Activated naive CD4-positive, alpha-beta T cell treated with anti-CD3 and anti-CD28 coated beads, Interleukin-2, amount 50 U/mL, for 72 hours (primary cell): ENCODE results near the gene SLC30A10. TPM values are rescaled to one million over a fixed set of nuclear protein-coding genes. Genes with fewer than 3 reads are reported as not detected.
"Not testable (repeated sequence)": the region's sequence is repeated elsewhere in the genome, so short reads cannot be mapped to it uniquely, and the experiment has no call there.

Source experiments
- ATAC-seq, 2 donors: fragments of 150-1000 bp; cut with Tn5 transposase; 2 replicates each; pipeline ENCODE4 v1.10.0; 2021; ENCODE audit warnings: mild to moderate bottlenecking in 2 of 2, moderate library complexity in 2 of 2
- DNase-seq, 2 donors: peaks; one replicate each; pipeline ENCODE4 v3.0.0; 2021 to 2022; ENCODE audit warnings: low spot score in 2 of 2
- H3K27ac Mint-ChIP-seq, 2 donors: one replicate each; pipeline ENCODE4 v1.8.0; 2022; ENCODE audit warnings: mild to moderate bottlenecking in 2 of 2, mixed read lengths in 2 of 2
- H3K36me3 Mint-ChIP-seq, 2 donors: one replicate each; pipeline ENCODE4 v1.8.0; 2022; ENCODE audit warnings: mixed read lengths in 2 of 2
- H3K9me3 Mint-ChIP-seq, 2 donors: one replicate each; pipeline ENCODE4 v1.8.0; 2022; ENCODE audit warnings: mixed read lengths in 2 of 2
- total RNA-seq, 2 donors: library from RNA; stranded (reverse); gene quantifications; one replicate each; pipeline ENCODE4 v1.2.3, GENCODE V29; 2022

SLC30A10 gene
- total RNA-seq, result not detected

DNA sequence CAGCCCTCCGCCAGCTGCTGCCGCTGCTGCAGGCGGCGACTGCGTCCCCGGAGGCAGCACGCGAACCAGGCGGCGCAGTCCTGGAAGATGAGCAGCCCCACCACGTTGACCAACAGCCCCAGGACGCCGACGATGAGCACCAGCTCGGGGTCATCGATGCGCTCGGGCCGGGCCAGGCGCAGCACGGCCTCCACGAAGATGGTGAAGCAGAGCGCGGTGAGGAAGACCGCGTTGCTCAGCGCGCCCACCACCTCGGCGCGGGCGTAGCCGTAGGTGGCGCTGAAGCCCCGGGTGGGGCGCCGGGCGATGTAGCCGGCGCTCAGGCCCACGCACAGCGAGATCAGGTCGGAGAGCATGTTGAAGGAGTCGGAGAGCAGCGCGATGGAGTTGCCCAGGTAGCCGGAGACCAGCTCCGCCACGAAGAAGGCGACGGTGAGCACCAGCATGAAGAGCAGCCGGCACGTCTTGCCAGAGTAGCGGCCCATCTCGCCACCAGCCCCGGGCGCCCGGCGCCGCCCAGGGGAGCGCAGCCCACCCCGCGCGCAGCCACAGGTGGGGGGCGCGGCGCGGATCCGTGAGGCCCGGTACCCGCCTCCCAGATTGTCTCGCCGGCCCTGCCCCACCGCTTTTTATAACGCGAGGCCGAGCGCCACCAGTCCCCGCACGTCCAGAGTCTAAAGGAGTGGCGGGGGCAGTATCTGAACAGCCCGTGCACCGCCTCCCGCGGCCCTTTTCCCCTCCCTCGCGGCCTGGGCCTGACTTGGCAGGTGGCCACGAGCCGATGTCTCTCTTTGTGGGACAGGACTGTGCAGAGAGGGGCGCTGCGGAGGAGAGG, at the start of gene SLC30A10:
Gene SLC30A10, minus strand, starts transcription at position 602 of the 835 bp plus-strand sequence. Its CDS starts 117 bp downstream, at position 485.
- H3K27ac Mint-ChIP-seq, result no peak within 1 kb of the TSS
- DNase-seq, result peak in 1 of 2 donors; percentile 11
- peak in 1 of 2 donors; percentile 78 for ATAC-seq
- no peaks in the 10 kb centered on the region for H3K9me3 Mint-ChIP-seq
- H3K36me3 Mint-ChIP-seq, result peaks cover 7 to 8% of the 10 kb centered on the region in 2 donors

DNA sequence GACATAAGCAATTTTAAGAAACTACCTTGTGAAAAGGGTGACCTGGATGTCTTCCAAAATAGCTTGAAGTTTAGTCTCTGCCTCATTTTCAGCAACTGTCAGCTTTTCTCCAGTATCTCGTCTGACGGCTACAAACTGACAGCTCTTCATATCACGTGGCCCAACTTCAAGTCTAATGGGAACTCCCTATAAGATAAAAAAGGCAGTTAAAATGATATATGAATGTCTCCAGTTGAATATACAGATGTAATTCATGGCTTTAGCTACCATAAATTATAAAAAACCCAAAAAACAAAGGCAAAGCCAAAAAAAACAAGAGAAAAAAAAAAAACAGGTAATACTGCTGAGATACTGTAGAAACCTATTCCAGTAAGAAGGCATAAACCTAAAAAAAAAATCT, 44.9 kb upstream of the SLC30A10 start:
- DNase-seq, result no peak
- no peak overlapping the region for H3K27ac Mint-ChIP-seq
- no peak for ATAC-seq
- no peaks in the 10 kb centered on the region for H3K9me3 Mint-ChIP-seq
- H3K36me3 Mint-ChIP-seq, result peaks cover 0 to 46% of the 10 kb centered on the region in 2 donors

DNA sequence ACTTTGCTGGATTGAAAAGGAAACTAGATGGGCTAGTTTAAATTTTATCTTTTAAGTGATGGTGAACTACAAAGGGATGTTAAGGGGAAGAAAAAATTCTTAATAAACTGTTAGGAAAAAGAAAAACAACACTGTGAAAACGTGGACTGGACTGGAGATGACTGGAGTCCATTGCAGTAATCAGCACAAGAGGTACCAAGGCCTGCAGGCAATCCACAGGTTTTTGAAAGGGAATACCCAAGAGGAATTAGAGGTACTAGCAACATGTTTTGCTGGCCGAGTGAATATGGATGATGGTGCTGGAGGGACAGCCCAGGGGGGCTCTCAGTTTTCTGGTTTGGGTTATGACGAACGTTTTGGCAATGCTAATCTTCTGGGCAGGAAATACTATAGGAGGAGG, 39.0 kb upstream of the SLC30A10 start:
- DNase-seq, result no peak
- no peak for ATAC-seq
- no peaks in the 10 kb centered on the region for H3K9me3 Mint-ChIP-seq
- H3K36me3 Mint-ChIP-seq, result peaks cover 9 to 30% of the 10 kb centered on the region in 2 donors
- H3K27ac Mint-ChIP-seq, result peak overlapping the region in 1 of 2 donors; percentile 3

DNA sequence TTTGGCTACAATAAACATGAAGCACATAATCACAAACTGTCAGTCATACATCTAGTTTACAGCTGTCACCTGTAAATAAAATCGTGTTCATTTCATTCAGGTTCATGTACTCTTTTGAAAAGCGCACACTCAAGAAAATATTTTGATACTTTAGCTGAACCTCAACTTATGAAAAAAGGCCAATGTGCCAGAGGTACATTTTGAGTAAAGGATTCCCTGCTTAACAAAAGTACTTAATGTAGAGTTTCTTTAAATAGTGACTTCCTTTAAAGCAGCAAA, 37.7 kb upstream of the SLC30A10 start:
- H3K27ac Mint-ChIP-seq, result no peak overlapping the region
- no peaks in the 10 kb centered on the region for H3K9me3 Mint-ChIP-seq
- DNase-seq (no peak), ATAC-seq (no peak)
- peaks cover 9 to 30% of the 10 kb centered on the region in 2 donors for H3K36me3 Mint-ChIP-seq

DNA sequence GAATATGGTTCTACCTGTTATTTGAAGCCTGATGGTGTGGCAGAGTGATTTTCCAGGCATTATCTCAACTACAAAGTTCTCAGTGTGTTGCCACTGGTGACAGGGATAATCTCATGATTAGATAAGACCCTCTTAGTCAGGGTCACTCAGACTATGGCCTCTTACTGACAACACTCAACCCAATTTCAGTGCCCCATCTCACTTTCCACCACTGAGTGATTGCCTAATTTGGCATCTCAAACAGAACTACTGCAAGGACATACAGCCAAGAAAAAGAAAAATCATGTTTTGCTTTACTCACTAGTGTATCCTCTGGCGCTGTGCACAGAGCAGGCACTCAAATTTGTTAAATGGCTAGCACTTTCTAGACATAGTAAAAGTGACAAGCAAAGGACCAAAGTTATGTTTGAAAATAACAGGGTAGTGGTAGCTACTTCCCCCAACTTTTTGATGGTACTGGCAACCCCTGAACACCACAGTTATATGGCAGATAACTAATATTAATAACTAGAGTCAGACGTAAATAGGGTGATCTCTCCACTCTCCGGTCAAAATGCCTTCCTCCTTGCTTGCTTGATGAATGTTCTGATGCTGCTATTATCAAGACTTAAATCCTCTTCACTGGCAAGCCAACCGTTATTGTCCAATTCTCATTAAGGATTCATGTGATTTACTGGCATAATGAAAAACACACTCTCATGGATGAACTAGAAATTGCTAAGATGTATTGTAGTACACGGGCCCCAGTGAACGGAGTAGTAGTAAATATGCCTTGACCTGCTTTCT, 37.1 kb upstream of the SLC30A10 start:
- H3K36me3 Mint-ChIP-seq, result peaks cover 9 to 26% of the 10 kb centered on the region in 2 donors
- no peak overlapping the region for H3K27ac Mint-ChIP-seq
- DNase-seq (no peak), ATAC-seq (no peak)
- no peaks in the 10 kb centered on the region for H3K9me3 Mint-ChIP-seq

DNA sequence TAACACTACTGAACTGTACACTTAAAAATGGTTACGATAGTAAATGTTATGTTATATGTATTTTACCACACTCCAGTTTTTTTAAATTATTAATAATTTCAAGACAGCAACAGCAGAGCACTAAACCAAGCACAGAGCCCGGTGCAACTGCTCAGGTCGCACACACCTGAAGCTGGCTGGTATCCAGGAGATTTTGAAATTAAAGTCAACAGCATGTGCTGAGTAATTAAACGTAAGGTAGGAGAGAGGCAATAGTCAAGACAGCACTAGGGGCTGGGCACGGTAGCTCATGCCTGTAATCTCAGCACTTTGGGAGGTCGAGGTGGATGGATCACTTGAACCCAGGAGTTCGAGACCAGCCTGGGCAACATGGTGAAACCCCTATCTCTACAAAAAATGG, 35.1 kb upstream of the SLC30A10 start:
- DNase-seq, result no peak
- Mint-ChIP-seq H3K27ac (no peak overlapping the region), H3K9me3 (no peaks in the 10 kb centered on the region), H3K36me3 (peaks cover 9 to 14% of the 10 kb centered on the region in 2 donors)
- ATAC-seq, result no peak

DNA sequence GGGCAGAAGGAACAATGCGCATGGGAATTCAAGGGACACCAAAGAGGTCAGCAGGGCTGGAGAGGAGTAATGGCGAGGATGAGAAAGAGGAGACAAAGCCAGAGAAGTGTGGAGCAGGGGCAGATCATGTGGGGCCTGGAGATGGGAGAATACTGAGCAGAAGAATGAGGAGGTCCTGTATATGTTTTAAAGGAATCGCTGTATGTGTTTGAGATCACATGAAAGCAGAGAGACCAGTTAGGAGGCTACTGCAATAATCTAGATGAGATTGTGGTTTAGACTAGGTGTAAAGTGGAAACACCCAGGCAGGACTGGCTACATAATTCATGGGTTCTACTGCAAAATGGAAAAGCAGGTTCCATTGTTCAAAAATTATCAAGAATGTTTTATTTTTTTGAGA, 33.3 kb upstream of the SLC30A10 start:
- no peaks in the 10 kb centered on the region for H3K9me3 Mint-ChIP-seq
- peak; percentile 56 to 69 for ATAC-seq
- H3K36me3 Mint-ChIP-seq, result no peaks in the 10 kb centered on the region
- DNase-seq, result no peak
- H3K27ac Mint-ChIP-seq, result no peak overlapping the region

DNA sequence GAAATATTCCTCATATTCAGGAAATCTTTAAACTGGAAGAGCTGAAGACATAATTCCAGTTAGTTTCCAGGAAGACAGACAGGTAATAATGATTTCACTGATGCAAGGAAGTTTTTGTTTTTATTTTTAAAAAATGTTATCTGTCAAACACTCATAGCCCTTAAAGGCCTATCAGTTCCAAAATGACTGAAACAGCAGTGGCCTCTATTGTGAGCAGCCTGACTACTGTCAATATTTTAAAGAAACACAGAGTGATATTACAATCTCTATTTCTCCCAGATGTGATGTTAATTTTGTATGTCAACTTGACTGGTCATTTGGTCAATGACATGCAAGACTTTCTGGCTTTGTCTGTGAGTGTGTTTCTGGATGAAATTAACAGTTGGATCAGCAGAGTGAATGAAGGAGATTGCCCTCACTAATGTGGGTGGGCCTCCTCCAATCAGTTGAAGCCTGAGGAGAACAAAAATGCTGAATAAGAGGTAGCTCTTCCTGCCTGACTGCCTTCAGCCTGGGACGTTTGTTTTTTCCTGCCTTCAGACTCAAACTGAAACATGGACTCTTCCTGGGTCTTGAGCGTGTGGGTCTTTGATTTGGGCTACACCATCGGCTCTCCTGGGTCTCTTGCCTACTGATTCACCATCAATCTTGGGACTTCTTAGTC, 31.3 kb upstream of the SLC30A10 start:
- DNase-seq (no peak), ATAC-seq (peak; percentile 49 to 57)
- H3K9me3 Mint-ChIP-seq, result no peaks in the 10 kb centered on the region
- H3K27ac Mint-ChIP-seq, result no peak overlapping the region
- H3K36me3 Mint-ChIP-seq, result no peaks in the 10 kb centered on the region

DNA sequence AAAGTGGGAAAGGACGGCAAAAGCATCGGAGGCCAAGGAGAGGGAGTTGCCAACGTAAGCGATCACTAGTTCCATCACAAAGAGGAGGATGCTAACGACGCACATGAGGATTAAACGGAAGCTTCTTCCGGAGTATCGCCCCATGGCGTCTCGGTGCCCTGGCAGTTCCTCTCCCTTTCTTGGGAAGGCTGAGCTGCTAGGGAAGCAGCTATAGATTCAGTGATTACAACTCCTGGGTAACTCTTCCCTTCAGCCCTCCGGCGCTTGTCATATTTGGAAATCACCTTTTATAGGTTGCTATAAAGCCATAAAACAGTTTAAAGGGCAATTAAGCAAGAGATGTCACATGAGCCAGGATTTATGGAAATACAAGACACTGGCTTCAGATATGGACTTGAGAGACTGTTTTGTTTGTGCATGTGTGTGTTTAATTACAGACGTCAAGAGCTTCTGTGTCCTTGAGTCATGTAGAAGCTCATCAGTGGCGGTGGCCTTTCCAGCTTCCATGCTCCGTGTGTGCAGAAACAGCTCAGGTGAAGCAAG, 30.6 kb upstream of the SLC30A10 start:
- Mint-ChIP-seq H3K36me3 (no peaks in the 10 kb centered on the region), H3K9me3 (no peaks in the 10 kb centered on the region), H3K27ac (no peak overlapping the region)
- DNase-seq, result no peak
- ATAC-seq, result peak; percentile 35 to 39

DNA sequence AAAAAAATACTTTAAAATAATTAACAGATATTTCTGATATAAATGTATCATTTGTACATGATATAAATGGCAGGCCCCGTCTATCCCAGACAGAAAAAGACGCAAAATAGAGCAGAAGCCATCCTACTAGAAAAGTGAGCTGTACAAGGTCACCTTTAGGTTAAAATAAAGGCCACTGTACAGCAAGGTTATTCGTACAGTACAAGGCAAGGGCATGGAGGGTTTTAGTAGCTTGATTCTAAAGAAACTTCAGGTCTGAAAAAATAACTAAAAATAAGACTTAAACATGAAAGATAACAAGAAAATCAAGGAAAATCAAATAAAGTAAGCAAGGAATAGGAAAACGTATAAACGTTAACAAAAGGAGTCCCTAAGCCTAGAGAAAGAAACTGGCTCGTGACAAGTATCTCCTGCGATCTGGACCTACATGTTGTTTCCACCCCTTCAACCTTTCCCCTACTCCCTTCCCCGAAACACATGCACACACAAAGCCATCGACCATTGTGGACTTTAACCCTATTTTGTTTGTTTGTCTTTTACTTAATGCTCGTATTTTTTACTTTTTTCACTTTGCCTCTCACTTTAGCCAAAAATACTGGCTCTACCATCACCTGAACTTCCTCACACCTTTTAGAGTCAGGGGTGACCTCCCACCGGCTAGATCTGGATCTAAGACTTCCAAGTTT, 26.5 kb upstream of the SLC30A10 start:
- no peak overlapping the region for H3K27ac Mint-ChIP-seq
- DNase-seq (no peak), ATAC-seq (no peak)
- no peaks in the 10 kb centered on the region for H3K9me3 Mint-ChIP-seq
- H3K36me3 Mint-ChIP-seq, result no peaks in the 10 kb centered on the region

DNA sequence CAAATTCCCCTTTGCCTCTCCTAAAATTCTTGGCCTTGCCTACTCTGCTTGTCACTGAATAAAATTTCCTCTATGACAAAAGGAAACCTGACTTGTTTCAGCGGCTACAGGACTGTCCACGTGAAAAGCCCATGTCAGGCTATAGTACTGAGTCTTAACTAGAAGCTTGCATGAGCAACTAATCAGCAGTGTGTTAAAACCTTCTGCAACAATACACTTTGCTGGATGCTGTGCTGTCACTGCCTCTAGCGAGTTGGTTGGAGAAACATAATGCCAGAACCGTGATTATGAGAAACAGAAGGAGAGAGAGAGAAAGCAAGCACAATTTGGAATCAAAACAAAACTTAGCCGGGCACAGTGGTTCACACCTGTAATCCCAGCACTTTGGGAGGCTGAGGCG, 25.7 kb upstream of the SLC30A10 start:
- ATAC-seq (no peak), DNase-seq (no peak)
- H3K27ac Mint-ChIP-seq, result no peak overlapping the region
- H3K9me3 Mint-ChIP-seq, result no peaks in the 10 kb centered on the region
- no peaks in the 10 kb centered on the region for H3K36me3 Mint-ChIP-seq

DNA sequence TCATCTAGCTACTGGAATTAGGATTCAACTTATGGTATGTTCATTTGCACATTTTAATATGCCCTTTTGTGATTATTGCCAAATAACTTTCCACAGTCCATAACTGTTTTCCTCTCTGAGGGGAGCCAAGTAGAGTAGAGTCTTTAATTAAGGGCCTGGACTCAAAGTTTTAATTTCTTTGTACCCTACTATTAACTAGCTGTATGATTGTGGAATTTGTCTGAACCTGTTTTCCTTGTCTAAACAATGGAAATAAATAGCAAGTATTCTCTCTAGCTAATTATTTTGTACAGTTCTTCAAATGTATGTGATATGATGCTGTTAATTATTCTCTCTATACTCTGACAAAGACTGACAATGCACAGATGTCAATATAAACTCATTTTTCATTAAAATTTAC, 24.0 kb upstream of the SLC30A10 start:
- H3K36me3 Mint-ChIP-seq, result no peaks in the 10 kb centered on the region
- ATAC-seq, result no peak
- no peaks in the 10 kb centered on the region for H3K9me3 Mint-ChIP-seq
- no peak for DNase-seq
- no peak overlapping the region for H3K27ac Mint-ChIP-seq

DNA sequence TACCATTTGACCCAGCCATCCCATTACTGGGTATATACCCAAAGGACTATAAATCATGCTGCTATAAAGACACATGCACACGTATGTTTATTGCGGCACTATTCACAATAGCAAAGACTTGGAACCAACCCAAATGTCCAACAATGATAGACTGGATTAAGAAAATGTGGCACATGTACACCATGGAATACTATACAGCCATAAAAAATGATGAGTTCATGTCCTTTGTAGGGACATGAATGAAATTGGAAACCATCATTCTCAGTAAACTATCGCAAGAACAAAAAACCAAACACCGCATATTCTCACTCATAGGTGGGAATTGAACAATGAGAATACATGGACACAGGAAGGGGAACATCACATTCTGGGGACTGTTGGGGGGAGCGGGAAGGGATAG, 20.9 kb upstream of the SLC30A10 start:
- H3K27ac Mint-ChIP-seq, H3K36me3 Mint-ChIP-seq, ATAC-seq, H3K9me3 Mint-ChIP-seq, DNase-seq: not testable (repeated sequence)

DNA sequence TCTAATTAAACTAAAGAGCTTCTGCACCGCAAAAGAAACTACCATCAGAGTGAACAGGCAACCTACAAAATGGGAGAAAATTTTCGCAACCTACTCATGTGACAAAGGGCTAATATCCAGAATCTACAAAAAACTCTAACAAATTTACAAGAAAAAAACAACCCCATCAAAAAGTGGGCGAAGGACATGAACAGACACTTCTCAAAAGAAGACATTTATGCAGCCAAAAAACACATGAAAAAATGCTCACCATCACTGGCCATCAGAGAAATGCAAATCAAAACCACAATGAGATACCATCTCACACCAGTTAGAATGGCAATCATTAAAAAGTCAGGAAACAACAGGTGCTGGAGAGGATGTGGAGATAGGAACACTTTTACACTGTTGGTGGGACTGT, 20.4 kb upstream of the SLC30A10 start:
- not testable (repeated sequence) for H3K27ac Mint-ChIP-seq, H3K9me3 Mint-ChIP-seq, H3K36me3 Mint-ChIP-seq, ATAC-seq, DNase-seq

DNA sequence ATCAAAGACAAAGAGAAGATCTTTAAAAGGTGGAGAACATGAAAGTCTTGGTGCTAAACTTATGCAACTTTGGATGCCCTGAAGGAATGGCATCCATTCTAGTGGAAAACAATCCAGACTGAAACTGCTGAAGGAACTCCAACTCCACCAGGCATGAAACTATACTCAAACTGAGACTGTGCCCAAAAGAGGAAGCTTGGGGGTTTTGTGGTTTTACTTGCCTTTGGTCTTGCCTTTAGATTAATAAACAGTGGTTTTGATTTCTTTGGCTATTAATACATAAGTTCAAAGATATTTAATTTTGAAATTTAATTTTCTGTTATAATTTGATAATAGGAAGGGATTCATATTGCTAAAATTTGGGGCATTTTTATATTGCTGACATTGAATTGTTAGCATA, 17.4 kb upstream of the SLC30A10 start:
- DNase-seq (no peak), ATAC-seq (no peak)
- H3K36me3 Mint-ChIP-seq, result peaks cover 0 to 5% of the 10 kb centered on the region in 2 donors
- H3K27ac Mint-ChIP-seq, result no peak overlapping the region
- H3K9me3 Mint-ChIP-seq, result peaks cover 4 to 6% of the 10 kb centered on the region in 2 donors
